Measurements from ENCODE around the gene SRPX2.

DNA sequence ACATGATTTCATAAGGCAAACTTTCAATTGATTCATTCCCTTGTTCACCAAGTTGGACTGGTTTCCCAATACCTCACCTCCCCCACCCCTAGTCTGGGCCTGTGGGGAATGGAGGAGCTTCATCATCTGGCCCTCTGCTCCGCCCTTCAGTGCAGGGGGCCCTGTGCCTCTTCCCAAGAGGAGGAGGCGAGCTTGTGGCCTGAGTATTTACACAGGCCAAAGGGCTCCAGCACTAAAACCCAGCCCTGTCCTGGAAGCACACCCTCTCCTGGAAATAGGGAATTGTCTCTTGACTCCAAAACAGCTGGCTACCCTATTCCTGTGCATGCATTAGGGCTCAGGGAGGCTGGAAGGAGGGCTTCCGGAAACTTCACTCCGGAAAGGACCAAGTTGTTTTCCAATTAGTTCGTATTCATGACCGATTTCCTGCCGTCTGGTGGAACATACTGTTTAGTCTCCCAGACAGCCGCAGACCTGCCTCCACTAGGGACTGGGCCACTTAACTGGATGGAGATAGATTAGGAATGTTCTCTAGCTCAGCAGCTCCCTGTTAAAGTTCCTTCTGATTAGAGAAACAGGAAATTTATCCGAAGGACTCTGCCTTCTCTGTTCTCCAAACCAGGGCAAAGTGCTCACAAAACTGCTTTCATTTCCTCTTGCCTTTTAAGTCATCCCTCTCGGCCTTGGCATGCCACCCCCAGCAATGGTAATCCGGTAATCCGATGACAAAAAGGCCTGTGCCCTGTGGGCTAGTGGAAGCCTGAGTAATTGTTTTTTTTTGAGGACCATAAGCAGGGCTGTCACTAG lies 5.8 kb downstream of the SRPX2 start:
- TF ChIP-seq, protein P1, sequence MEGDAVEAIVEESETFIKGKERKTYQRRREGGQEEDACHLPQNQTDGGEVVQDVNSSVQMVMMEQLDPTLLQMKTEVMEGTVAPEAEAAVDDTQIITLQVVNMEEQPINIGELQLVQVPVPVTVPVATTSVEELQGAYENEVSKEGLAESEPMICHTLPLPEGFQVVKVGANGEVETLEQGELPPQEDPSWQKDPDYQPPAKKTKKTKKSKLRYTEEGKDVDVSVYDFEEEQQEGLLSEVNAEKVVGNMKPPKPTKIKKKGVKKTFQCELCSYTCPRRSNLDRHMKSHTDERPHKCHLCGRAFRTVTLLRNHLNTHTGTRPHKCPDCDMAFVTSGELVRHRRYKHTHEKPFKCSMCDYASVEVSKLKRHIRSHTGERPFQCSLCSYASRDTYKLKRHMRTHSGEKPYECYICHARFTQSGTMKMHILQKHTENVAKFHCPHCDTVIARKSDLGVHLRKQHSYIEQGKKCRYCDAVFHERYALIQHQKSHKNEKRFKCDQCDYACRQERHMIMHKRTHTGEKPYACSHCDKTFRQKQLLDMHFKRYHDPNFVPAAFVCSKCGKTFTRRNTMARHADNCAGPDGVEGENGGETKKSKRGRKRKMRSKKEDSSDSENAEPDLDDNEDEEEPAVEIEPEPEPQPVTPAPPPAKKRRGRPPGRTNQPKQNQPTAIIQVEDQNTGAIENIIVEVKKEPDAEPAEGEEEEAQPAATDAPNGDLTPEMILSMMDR (IDR thresholded peaks at IDR 0.05; ENCODE audit: borderline replicate concordance, extremely low read depth, low read length, poor library complexity, severe bottlenecking) = no peak
- no peak for TF ChIP-seq EZH2 (IDR thresholded peaks at IDR 0.05; ENCODE audit: borderline replicate concordance, low read depth, low read length, severe bottlenecking)

Measured in DND-41 (cell line).